SK-N-MC (cell line): ENCODE data around the gene ATP5MC3.

ENCODE experiments used
- EZH2 ChIP-seq: fragments of 200-600 bp; sonication (generic); IDR thresholded peaks from one replicate; pipeline ENCODE4 v1.6.1; 2017; ENCODE audit warnings: antibody characterized with exemption
- FOXP2 ChIP-seq: optimal IDR thresholded peaks from 2 replicates; pipeline ENCODE3; 2011; ENCODE audit warnings: mild to moderate bottlenecking, moderate library complexity; ENCODE audit not compliant: insufficient read depth; ENCODE audit errors: extremely low read length, control extremely low read depth
- POLR2AphosphoS5 ChIP-seq: IDR thresholded peaks from 2 replicates; pipeline ENCODE4 v1.6.1; 2012; ENCODE audit warnings: mild to moderate bottlenecking, low read depth, low read length, borderline replicate concordance

DNA sequence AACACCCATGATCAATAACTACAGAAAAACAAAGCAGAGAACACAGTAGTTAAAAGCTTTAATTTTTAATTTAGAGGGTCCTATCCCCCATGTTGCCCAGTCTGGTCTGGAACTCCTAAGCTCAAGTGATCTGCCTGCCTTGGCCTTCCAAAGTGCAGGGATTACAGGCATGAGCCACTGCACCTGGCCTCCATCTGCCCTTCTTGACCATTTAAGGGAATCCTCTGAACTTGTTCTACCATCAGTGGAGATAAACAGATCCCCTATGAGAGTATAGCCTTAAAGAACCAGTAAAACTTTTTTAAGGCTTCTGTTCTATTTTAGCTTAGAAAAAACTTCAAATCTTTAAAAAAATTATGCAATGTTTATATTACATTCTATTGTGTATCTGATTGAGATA, 13.5 kb upstream of the ATP5MC3 start:
- TF ChIP-seq POLR2AphosphoS5 (no peak), EZH2 (no peak), FOXP2 (no peak)
